Stimulated activated CD8-positive, alpha-beta memory T cell treated with anti-CD3 and anti-CD28 coated beads, Interleukin-12 subunit alpha, Interleukin-12 subunit beta, amount 100 ng/mL, for 24 hours (primary cell): ENCODE results near the gene DUS3L.

Source experiments
- DNase-seq: peaks from one replicate; pipeline ENCODE4 v3.0.0-alpha.2; 2020; ENCODE audit errors: extremely low read depth

The DUS3L gene

DNA sequence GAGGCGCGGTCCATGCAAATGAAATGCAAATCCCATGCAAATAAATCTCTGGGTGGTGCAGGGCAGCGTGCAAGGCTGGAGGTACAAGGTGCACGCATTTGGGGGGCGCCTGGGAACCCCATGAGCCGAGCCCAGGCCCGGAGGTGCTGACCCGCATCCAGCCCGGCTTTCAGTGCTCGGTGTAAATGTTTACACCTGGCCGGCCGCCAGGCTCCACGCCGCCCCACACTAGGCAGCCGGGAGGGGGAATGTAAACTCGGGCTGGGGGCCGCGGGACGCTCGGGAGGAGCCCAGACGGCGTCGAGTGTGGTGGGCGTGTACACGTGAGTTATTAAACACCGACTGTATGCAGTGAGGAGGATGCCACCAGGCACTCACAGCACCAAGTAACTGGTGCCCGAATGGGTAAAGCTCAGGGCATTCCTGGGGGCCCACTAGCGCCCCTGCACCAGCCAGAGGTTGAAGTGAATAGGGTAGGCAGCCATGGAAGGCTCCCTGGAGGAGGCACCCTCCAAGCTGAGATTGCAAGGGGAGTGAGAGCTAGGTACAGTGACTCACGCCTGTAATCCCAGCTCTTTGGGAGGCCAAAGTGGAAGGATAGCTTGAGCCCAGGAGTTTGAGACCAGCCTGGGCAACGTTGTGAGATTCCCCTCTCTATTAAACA is 31.4 kb upstream of the DUS3L start:
- no peak for DNase-seq

DNA sequence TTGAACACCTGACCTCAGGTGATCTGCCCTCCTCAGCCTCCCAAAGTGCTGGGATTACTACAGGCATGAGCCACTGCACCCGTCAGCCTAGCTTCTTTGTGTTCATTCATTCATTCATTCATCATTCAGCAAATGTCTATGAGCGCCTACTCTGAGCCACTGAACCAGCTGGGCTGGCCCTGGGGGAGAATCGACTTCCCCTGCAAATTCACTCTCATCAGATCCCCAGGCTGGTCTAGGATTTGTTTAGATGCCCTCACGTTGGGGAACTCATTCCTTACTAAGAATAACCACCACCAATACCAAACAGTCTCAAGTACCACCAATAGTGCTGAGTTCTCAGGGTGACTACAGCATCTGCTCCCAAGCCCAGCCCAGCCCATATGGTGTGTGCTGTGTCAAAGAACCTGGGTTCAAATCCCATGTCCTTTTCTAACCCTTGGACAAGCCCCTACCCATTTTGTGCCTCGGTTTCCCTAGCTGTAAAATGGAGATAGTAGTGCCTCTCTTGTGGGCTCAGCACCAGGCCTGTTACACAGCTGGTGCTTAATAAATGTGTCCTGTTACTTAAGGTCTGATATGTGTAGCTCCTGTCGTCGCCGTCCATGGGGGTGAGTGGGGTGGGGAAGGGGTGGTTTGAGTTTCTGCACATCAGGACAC is 30.7 kb upstream of the DUS3L start:
- no peak for DNase-seq

DNA sequence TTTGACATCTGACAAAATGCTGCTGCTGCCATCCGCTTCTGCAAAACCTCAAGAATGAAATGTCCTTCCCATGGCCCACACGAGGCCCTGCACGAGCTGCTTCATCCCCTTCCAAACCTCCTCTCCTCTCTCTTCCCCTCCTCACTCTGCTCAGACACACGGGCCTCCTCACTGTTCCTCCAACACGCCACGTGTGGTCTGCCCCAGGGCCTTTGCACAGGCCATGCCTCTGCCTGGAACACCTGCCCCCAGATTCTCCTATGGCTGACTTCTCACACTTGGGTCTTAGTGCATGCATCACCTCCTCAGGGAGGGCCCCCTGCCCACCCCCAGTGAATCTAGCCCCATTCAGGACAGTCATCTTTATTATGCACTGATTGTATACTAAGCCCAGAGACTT is 29.8 kb upstream of the DUS3L start:
- no peak for DNase-seq

DNA sequence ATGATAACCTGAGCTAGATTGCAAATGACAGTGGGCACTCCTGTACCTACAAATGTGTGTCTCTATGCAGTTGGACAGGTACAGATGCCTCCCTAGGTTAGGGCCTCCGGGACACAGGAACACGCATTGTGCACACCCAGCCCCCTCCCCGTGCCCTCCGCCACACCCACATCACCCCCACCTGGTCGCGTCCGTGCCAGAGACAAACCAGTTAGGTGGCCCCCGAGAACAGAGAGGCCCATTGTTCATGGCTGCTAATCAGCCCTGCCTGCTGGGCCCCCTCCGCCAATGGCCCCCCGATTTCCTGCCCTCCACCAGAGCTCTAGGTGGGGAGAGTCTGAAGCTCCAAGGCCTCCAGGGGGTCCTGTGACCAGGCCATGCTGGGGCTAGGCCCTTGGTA is 27.6 kb upstream of the DUS3L start:
- DNase-seq = no peak

DNA sequence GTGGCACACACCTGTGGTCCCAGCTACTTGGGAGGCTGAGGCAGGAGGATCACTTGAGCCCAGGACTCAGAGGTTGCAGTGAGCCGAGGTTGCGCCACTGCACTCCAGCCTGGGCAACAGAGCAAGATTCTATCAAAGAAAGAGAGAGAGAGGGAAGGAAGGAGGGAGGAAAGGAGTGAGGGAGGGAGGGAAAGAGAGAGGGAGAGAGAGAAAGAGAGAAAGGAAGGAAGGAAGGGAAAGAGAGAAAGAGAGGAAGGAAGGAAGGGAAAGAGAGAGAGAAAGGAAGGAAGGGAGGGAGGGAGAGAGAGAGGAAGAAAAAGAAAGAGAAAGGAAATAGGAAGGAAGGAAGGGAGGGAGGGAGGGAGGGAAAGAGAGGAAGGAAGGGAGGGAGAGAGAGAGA is 26.3 kb upstream of the DUS3L start:
- DNase-seq = no peak

DNA sequence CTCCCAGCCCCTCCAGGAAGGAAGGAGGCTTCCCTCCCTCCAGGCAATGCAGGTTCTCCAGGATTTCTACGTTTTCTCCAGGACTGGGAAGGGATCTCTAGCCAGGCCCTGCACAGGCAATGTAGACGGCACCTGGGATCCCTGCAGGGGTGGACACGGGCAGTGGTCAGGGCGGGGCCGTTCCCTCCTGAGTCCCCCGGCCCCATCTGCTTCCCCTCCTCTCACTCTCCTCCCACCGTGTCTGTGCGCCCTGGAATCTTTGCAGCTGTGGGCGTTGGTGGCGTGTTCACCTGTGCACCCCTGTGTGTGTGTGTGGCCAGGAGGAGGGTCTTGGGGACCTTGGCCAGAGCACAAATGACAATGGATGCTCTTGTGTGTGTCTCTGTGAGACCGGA is 23.9 kb upstream of the DUS3L start:
- no peak for DNase-seq

DNA sequence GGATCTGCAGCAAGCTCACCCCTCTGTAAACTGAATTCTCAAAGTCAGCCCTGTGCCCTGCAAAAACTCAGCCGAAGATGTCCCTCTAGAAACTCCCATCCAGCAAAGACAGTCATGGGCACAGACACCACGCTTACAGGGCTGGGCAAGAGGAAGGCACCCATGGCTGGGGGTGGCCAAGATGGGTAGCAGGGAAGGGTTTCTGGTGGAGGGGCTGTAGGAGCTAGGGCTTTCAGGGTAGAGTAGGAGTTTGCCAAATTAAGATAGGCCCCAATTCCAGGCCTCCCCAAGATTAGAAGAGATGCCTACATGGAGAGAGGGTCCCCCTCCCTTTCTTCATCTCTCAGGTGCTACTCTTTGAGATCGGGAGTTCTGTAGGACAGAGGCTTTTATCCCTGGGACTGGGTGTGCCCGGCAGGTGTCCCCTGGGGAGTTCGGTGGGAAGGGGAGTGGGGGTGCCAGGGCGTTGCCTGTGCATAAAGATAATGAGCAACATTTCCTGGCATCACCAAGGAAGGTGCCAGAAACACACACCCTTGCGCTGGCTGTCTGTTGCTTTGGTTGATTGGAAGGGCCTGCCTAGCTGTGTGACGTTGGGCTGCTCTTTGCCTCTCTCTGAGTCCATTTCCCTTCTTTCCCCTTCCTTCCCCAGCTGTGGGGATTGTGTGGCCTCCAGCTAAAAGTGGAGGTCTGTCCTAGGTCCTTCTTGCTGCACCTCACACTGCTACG is 23.3 kb upstream of the DUS3L start:
- no peak for DNase-seq

DNA sequence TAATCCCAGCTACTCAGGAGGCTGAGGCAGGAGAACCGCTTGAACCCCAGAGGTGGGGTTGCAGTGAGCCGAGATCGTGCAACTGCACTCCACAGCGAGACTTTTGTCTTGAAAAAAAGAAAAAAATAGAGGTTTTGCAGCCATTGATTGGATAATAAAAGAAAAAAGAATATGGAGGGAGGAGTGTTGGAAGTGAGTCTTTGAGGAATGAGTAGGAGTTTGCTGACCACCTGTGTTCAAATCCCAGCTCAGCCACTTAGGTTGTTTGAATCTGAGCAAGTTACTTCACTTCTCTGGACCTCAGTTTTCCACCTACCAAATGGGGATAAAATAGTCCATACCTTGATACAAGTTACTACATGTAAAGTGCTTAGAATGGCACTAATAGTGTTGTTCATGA is 20.2 kb upstream of the DUS3L start:
- DNase-seq = no peak

DNA sequence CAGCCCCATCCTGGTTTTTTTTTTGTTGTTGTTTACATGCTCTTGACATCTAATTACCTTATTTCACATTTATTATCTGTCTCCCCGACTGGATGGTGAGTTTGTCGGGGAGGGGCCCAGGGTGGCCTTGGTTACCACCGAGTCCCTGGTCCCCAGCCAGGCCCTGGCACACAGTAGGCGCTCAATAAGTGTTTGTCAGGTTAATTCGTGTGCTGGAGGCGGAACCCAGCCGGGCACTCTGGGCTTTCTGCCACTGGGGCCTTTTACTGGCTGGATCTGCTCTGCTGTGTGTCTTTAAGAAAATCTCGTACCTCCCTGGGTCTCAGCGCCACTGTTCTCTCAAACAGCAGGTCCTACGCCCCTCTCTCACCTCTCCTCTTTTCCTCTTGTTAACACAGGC is 18.5 kb upstream of the DUS3L start:
- no peak for DNase-seq

DNA sequence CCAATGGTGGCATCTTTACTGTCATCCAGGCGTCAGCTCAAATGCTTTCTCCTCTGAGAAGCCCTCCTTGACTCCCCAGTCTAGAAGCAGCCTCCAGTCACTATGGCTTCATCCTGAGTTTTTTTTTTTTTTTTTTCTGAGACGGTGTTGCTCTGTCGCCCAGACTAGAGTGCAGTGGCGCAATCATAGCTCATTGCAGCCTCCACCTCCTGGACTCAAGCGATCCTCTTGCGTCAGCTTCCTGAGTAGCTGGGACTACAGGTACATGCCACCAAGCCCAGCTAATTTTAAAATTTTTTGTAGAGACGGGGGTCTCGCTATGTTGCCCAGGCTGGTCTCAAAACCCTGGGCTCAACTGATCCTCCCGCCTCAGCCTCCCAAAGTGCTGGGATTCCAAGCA is 18.1 kb upstream of the DUS3L start:
- no peak for DNase-seq

DNA sequence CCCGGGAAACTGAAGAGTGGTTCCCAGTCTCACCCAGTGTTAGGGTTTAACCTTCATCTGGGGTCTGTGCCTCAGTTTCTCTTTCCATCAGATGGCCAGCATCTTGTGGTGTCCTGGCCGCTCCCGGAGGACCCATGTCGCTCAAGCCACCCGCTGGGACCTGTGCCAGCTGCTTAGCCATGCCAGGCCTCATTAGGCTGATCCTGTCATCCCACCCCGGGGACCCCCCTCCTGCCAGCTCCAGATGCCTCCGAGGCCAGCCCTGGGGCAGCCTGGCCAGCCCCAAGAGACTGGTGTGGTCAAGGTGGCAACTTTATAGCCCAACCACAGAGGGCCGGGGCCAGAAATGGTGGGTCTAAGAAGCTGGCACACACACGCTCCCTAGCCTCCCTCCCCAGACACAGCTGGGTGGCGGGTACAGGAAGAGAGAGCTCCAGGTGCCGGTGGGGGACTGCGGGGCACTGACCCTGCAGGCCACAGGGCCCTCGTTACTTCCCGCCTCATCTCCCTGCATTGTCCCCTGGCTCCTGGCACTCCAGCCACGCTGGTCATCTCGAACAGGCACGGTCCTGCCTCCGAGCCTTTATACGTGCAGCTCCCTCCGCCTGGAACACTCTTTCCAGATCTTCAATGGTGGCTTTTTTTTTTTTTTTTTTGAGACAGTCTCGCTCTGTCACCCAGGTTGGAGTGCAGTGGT is 17.3 kb upstream of the DUS3L start:
- no peak for DNase-seq

DNA sequence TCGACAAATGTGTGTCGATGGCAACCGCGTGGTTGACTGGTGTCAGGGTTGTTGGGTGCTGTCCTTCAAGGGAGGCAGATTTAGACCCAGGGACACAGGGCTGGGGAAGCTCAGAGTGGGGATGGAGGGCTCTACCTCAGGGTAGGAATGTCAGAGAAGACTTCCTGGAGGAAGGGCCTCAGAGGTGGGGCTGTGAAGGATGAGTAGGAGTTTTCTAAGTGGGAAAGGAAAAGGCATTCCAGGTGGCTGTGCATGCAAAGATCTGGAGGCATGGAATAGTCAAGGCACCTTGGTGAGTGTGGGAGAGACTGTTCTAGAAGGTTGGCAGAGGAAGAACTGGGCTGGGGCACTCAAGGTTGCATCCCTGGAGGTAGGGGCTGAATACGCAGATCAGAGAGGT is 15.9 kb upstream of the DUS3L start:
- DNase-seq = no peak

DNA sequence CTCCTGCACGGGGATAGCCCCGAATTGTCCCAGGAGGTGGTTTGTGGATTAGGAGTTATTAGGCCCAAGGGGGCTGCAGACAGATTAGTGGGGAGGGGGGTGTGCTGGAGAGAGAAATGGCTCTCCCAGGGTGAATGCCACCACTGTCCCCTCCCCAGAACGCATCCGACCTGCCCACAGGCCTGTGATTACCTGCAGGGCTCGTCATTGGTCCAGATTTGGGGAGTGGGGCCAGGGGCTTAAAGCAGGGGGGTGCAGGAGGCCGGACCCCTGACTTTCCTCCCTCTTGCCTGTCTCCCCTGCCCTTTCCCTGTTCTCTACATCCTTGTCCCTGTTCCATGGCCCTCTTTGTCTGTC is 15.1 kb upstream of the DUS3L start:
- no peak for DNase-seq

DNA sequence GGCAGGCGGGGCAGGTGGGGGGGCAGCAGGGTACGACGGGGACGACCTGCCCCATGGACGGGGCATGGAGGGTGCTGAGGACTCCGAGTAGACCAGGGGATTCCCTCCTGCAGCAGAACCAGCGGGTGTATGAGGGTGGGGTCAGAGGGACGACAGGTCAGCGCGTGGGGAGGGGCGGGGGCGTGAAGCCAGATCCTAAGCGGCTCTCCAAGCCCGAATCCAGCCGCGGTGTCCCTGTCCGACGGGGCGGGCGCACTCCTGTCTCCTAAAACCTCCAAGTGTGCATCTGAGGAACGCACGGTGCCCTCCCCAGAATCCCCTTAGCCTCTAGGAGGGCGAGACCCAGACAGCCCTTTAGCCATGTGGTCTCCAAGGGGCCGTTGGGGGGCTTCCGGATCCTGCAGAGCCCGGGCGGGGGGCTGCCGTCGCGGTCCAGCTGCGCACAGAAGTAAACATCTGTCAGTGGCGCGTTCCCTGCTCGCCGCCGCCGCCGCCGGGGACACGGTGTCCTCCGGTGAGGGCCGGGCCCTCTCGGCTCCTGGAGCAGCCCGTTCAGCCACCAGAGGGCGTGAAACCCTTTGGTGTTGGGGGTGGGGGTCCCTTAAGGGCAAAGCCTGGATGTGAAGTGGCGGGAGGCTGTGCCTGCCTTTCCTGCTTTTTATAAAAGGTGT is 14.6 kb upstream of the DUS3L start:
- no peak for DNase-seq

DNA sequence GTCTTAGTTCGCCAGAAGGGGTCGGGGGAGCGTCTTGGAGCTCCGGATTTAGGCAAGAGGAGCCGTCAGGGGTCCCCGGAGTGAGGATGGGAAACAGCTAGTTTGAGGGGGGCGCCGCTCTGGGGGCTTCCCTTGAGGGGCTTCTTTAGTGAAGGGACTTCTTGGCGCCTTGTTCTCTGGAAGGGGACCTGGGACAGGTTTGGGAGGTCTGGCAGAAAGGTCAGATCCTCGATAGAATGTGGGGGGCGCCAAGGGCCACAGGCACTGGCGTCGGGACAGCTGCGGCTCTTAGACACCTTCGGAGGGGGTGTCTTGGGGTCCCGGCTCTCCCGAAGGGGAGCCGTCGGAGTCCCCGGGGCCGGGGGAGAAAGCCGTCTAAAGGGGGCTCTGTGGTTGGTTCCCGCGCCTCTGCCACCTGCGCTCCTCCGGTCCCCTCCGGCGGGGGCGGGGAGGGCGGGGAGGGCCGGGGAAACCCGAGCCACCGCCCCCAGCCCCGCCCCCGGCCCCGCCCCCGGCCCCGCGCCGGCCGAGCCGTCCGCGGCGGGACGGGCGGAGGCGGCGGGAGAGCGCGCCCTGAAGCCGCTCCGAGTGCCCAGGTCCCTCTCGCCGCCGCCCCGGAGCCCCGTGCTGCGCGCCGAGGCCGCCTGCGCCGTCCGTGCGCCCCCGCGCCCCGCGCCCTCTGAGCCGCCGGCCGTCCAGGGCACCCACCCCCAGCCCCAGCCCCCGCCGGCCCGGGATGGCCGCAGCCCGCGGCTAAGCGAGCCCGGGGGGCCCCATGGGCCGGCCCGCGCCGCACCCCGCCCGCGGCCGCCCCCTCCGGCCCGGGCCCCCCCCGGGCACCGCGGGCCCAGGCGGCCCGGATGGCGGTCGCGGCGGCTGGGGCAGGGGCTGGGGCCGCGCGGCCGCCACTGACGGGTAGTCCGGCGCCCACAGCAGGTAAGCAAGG is 13.8 kb upstream of the DUS3L start, which contains the start of gene NRTN:
Gene NRTN, plus strand, starts transcription at position 552 of the 946 bp plus-strand sequence. CDS start 19,099 bp downstream, outside the sequence.
- DNase-seq = no peak

DNA sequence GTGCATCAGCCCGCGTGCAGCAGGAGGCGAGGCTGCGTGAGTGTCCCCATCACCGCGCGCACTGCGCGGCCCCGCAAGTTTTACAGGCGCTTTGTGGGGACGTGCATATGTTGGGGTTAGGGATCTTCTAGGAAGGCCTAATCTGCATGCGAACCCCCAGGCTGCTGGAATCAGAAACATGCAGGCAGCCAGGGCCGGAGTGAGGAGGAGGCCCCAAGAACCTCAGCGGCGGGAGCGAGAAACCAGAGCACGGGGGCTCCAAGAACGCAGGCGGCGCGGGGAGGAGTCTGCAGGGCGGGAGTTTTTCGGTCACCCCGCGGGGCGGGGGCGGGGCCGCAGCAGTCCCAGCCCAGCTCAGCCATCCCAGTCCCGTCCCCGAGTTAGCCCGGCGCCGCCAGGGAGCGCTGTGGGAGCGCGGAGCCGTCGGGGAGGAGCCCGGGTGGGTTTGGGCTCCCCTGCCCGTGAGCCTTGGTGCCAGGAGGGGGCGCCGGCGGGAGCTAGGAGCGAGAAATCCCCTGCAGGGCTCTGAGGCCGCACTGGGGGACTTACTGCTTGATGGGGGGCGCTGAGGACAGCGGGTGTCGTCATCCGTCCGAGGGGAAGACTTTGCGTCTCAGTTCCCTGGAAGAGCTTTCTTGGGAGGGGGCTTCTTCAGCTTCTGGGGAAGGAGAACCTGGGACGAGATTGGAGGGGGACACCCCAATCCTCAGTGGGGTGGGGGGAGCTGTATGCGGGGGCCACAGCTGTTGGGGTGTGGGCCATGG is 13.0 kb upstream of the DUS3L start:
- DNase-seq = peak; percentile 78

DNA sequence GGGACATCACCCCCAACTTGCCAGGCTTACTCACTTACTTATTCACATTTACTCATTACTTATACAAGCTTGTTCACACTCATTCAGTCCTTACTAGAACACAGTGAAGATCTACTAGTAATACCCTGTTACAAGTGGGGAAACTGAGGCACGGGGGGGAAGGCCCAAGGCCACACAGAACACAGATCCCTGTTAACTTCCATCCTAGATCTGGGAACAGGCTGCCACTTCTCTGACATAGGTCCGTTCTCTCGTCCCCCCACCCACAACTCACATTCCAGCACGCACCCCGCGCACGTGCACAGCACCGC is 12.4 kb upstream of the DUS3L start:
- DNase-seq = no peak

DNA sequence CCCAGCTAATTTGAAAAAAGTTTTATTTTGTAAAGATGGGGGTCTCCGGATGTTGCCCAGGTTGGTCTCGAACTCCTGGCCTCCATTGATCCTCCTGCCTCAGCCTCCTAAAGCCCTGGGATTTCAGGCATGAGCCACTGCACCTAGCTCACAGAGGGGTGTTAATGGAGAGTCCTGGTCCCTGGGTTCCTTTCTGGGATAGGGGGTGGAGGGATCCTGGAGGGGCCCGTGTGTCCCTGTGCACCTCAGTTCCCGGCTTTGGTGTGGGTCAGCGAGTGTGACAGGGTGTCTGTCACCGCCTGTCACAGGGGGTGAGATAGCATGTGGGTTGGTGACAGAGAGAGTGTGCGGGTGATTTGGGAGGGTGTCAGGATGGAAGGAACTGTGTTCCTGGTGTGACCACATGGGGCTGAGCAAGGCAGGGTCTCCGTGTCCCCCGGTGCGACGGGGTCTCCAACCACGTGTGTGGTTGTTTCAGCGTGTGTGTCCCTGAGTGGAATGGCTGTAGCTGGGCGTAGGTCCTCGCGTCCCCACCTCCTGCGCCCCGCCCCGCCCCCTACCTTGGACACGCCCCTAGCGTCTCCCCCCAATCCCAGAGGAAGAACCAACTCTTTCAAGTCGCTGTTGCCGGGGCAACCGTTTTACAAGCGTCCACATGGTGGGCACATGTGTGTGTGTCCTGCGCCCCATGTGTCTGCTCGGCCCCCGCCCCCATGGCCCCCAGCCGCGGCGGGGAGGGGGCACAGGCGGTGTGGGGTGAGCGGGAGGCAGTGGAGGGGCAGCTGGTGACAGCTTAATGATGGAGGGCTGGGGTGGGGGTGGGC is 11.0 kb upstream of the DUS3L start:
- no peak for DNase-seq
